Measurements from ENCODE around the gene SLC2A4. TPM values are rescaled to one million over a fixed set of nuclear protein-coding genes. Genes with fewer than 3 reads are reported as not detected.

SLC2A4 gene
- total RNA-seq, 4 donors from 2014 or later: 144 to 197 (median 157) TPM

- peak overlapping the region in 2 of 4 donors; percentile 10 to 27 for H3K27ac ChIP-seq (replicated peaks in 1 of 4)
Measured at GRCh38 chr17:7260651-7261378, 20.7 kb upstream of the SLC2A4 start.

GRCh38 chr17:7261379-7262191 lies 19.9 kb upstream of the SLC2A4 start:
- Histone ChIP-seq H3K9me3 (no peaks in the 10 kb centered on the region), H3K27ac (replicated peaks in 1 of 4) (peak overlapping the region in 1 of 4 donors; percentile 10), H3K4me3 (peak overlapping the region; percentile 44 to 64 (median 52)), H3K4me1 (peaks cover 25 to 40% (median 30%) of the 10 kb centered on the region in 4 donors), H3K36me3 (peaks cover 22 to 33% (median 31%) of the 10 kb centered on the region in 4 donors), H3K27me3 (peaks cover 17 to 60% (median 36%) of the 10 kb centered on the region in 4 donors)
- no peak for DNase-seq (ENCODE audit: extremely low spot score)
- intact Hi-C loops (cut with DNase I): no loop called here
- TF ChIP-seq POLR2AphosphoS5 (IDR thresholded peaks at IDR 0.05): no peak
- TF ChIP-seq, protein P1, sequence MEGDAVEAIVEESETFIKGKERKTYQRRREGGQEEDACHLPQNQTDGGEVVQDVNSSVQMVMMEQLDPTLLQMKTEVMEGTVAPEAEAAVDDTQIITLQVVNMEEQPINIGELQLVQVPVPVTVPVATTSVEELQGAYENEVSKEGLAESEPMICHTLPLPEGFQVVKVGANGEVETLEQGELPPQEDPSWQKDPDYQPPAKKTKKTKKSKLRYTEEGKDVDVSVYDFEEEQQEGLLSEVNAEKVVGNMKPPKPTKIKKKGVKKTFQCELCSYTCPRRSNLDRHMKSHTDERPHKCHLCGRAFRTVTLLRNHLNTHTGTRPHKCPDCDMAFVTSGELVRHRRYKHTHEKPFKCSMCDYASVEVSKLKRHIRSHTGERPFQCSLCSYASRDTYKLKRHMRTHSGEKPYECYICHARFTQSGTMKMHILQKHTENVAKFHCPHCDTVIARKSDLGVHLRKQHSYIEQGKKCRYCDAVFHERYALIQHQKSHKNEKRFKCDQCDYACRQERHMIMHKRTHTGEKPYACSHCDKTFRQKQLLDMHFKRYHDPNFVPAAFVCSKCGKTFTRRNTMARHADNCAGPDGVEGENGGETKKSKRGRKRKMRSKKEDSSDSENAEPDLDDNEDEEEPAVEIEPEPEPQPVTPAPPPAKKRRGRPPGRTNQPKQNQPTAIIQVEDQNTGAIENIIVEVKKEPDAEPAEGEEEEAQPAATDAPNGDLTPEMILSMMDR (IDR thresholded peaks at IDR 0.05): no peak
- TF ChIP-seq EP300 (IDR thresholded peaks at IDR 0.05): no peak
- no peak for TF ChIP-seq POLR2A (IDR thresholded peaks at IDR 0.05; ENCODE audit: low read depth)
- WGBS: 16% methylated on average over 7 of the region's 71 CpGs

More at GRCh38 chr17:7260651-7261378, 20.7 kb upstream of the SLC2A4 start:
- DNase-seq (ENCODE audit: extremely low spot score): no peak
- Histone ChIP-seq H3K9me3 (no peaks in the 10 kb centered on the region), H3K36me3 (peaks cover 28 to 40% (median 38%) of the 10 kb centered on the region in 4 donors), H3K4me1 (peaks cover 25 to 40% (median 30%) of the 10 kb centered on the region in 4 donors), H3K4me3 (peak overlapping the region; percentile 44 to 64 (median 52)), H3K27me3 (peaks cover 17 to 55% (median 36%) of the 10 kb centered on the region in 4 donors)
- intact Hi-C loops (cut with DNase I): no loop called here
- no peak for TF ChIP-seq POLR2A (IDR thresholded peaks at IDR 0.05; ENCODE audit: low read depth)
- peak in 1 of 2 donors; percentile 24 for TF ChIP-seq POLR2AphosphoS5 (IDR thresholded peaks at IDR 0.05)
- TF ChIP-seq EP300 (IDR thresholded peaks at IDR 0.05): no peak
- TF ChIP-seq, protein P1 (IDR thresholded peaks at IDR 0.05): no peak
- WGBS: 21% methylated on average over 16 of the region's 54 CpGs

DNA sequence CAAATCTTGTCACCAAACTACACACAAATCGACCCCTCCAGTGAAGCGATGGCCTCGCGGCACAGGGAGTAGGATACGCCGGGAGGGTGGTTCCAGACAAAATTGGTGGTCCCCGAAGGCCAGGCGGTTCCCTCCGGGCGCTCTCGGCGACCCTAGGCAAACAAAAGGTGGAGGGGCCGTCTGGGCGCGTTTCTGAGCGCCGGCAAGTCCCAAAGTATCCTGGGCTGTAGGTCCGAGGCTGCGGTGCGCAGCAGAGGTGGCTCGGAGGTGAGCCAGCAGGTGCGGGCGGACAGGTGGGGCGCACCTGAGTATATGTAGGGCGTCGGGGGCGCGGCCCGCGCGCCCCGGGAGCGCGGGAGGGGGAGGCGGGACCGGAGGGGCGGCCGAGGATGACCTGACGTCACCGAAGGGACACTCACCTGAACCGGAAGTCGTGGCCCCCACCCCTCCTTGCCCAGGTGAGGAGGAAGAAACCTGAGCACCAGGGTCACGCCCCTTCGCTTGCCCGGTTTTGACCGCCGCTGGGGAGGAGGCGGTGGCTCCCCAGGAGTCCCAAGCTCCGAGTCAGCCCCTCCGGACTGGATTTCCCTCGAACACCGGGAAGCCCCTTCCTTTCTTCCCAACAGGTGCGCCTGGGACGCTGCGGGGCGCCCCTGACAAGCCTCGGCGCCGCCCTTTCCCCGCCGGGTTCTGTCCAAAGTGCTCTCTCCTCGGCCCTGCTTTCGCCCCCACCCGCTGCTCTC lies 19.2 kb upstream of the SLC2A4 start, which contains the start of gene CLDN7:
Gene CLDN7 (minus strand): TSS at position 287 of the 743 bp plus-strand sequence. CDS start 435 bp downstream, outside the sequence.
- peak within 1 kb of the TSS in 2 of 4 donors; percentile 10 to 24 for H3K27ac ChIP-seq (replicated peaks in 1 of 4)
- peak within 1 kb of the TSS; percentile 44 to 64 (median 52) for H3K4me3 ChIP-seq
- H3K9me3 ChIP-seq: no peaks in the 10 kb centered on the region
- intact Hi-C loops (cut with DNase I): no loop called here
- H3K27me3 ChIP-seq: peaks cover 17 to 63% (median 37%) of the 10 kb centered on the region in 4 donors
- peaks cover 19 to 25% (median 23%) of the 10 kb centered on the region in 4 donors for H3K36me3 ChIP-seq
- TF ChIP-seq EP300 (IDR thresholded peaks at IDR 0.05) (no peak), POLR2AphosphoS5 (IDR thresholded peaks at IDR 0.05) (no peak), POLR2A (IDR thresholded peaks at IDR 0.05; ENCODE audit: low read depth) (no peak)
- TF ChIP-seq, protein P1 (IDR thresholded peaks at IDR 0.05): no peak
- DNase-seq (ENCODE audit: extremely low spot score): no peak
- peaks cover 25 to 40% (median 30%) of the 10 kb centered on the region in 4 donors for H3K4me1 ChIP-seq
- 8% methylated on average over 48 of the region's 64 CpGs for WGBS

Measured in esophagus muscularis mucosa (tissue), 4 donors.